CD4-positive, alpha-beta T cell treated with Interleukin-2 at 100 ng/mL for 4 hours (primary cell): ENCODE data around the gene STAP2.

Experiments
- DNase-seq: peaks from one replicate; pipeline ENCODE4 v3.0.0-alpha.2; 2020; ENCODE audit warnings: low spot score

STAP2 gene

DNA sequence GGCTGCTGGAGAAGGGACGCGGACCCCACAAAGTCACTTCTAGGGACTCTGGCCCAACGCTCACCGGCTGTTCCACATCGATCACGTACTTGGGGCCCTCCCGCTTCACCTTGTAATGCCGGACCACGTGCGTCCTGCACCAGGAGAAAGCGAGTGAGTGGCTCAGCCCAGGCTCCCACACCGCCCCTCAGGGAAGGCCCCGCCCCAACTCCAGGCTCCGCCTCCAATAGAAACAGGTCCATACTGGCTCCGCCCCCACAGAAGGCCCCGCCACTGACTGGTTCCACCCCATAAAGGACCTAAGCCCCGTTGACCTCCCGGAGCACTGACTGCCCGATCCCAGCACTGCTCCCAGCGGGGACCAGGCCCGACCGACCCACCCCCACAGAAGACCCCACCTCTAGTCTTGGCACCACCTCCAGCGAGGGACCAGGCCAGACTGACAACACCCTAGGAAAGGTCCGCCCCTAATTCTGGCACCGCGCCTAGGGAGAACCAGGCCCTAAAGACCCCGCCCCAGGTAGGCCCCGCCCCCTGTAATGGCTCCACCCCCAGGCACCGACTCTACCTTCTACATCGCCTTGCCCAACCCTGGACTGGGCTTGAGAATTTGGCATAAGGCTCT lies 11.3 kb downstream of the STAP2 start:
- DNase-seq: peak; percentile 66

DNA sequence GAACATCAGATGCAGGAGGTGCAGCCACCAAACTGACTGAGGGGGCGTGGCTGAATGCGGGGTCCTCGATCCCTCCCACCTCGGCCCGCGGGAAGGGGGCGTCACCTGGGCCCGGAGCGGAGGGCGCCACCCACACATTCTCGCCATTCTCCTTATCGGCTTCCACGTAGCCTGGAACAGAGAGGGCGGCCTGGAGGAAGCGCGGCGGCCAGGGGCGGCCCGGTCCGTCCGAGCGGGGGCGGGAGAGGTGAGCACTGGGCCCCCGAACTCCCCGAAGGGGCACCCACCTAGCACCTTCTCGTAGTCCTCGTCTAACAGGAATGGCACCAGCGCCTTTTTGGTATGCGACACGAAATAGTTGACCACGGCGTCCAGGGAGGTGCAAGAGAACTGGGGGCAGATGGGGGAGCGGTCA lies 11.8 kb downstream of the STAP2 start:
- DNase-seq: peak; percentile 10

DNA sequence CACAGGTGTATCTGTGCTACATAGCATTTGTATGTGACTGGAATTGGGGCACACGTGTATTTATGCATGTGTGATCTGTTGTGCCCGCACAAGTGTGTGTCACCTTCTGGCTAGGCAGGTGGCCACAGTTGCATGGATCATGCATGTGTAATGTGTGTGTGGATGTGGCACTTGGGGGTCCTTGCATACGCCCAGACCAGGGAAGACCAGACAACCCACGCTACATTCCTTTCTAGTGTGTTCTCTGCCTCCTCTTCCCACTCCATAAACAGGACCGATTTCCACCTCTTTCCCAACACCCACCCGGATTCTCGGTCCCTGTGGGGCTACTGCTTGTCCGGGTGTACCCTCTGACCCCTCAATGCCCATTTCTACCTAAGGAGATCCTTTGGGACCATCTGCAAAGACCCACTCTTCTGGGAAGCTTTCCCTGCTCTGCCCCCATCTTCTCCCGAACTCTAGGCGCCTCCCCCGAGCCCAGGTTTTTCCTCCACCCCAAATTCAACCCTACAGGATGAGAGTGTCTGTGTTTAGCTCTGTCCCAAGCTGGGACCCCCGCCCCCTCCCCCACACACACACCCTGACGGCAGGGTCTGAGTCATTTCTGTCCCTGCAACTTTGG lies 12.3 kb downstream of the STAP2 start:
- DNase-seq: no peak

DNA sequence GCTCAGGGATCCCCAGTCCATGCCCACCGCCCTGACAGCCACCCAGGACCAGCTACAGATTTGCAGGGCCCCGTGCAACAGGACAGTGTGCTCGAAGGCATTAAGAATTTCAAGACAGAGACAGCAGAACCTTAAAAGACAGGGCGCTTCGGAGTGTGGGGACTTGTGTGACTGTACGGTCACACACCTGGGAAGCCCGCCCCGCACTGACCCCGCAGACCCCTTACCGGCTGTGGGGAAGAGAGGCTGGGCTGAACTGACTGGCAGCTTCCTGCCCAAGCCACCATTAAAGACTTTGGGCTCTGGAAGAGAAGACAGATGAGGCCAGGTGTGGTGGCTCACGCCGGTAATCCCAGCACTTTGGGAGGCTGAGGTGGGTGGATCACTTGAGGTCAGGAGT lies 14.4 kb downstream of the STAP2 start:
- DNase-seq: no peak

DNA sequence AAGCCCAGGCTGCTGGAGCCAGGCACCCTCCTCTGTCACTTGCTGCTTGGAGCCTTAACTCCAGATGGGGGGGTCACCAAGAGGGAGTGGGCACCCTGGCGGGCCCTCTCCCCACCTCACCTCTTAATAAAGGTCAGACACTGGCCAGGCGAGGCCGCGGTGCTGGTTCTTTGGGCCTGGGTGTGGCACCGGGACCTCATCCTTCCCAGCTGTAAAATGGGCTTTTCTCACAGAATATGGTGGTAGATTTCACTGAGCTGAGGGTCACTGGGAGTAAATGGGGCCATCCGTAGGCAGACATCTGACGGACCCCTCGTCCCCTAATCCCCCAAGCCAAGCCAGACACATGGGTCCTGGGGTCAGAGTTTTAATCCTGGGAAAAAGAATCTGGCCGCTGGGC lies 14.9 kb downstream of the STAP2 start:
- no peak for DNase-seq

DNA sequence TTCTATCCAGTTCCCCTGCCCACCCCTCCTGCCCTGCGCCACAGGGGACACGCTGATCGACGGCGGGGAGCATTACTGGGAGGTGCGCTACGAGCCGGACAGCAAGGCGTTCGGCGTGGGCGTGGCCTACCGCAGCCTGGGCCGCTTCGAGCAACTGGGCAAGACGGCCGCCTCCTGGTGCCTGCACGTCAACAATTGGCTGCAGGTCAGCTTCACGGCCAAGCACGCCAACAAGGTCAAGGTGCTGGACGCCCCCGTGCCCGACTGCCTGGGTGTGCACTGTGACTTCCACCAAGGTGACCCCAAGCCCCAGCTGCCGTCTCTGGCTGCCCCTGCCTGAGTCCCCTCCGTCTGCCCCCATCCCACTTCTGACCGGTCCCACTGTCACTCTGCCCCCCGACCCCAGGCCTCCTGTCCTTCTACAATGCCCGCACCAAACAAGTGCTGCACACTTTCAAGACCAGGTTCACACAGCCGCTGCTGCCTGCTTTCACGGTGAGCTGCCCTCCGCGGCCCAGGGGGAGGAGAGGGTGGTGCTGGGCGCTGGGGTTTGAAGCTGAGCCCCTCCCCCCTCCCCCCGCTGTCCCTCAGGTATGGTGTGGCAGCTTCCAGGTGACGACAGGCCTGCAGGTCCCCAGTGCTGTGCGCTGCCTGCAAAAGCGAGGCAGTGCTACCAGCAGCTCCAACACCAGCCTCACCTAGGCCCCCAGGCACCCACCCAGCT lies 15.5 kb downstream of the STAP2 start:
- DNase-seq: no peak

DNA sequence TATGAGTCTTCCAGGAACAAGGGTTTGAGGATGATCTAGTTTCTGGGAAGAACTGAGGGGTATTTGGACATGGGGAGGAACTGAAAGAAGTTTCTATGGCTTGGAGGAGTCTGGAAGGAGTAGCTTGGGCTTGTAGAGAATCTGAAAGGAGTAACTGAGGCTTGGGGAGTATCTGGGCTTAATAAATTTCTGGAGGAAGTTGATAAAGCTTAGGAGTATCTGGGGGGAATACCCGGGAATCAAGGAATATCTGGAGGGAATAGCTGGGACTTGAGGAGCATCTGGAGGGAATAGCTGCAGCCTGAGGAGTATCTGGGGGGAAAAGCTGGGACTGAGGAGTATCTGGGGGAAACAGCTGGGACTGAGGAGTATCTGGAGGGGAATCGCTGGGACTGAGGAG lies 18.2 kb downstream of the STAP2 start:
- DNase-seq: no peak

DNA sequence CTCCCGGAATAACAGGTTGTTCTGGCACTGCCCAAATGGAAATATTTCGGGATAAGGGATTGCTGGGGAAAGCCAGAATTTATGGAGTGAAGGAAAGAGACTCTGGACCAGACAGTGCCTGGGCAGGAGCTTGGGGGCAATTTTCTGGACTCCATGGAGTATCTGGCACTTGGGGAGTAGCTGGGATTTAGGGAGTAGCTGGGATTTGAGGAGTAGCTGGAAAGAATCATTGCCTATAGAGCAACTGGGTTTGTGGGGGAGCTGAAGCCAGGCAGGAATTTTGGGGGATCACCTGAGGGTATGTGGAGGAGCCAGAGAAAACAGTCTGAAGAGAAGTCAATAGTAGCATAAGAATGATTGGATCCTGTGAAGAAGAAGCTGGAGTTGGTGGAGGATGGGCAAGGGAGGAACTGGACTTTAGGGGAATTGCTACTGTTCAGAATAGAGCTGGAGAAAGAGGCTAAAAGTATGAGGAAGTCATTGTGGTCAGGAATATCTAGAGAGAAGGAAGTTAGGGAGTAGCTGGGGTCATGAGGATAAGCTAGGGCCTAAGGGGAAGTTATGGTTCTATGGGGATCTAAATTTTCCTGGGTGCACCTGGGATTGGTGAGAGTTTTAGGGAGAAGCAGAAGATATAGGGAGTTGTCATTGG lies 19.4 kb downstream of the STAP2 start:
- DNase-seq: no peak

DNA sequence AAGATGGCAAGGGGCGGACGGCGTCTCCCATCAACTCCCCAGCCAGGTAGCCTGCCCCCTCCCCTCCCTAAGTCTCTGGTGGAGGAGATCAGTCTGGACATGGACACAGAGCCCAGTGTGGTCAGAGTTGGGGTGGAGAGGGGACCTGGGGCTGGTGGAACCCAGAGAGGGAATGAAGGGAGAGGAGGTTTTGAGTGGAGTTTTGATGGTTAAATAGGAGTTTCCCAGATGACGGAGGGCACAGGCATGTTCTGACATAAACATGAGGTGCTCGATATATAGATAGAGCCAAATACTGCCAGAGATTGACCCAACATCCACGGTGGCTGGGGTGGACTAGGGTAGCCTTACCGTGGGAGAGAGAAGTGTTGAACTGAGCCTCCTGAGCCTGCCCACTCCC lies 20.2 kb downstream of the STAP2 start:
- no peak for DNase-seq

DNA sequence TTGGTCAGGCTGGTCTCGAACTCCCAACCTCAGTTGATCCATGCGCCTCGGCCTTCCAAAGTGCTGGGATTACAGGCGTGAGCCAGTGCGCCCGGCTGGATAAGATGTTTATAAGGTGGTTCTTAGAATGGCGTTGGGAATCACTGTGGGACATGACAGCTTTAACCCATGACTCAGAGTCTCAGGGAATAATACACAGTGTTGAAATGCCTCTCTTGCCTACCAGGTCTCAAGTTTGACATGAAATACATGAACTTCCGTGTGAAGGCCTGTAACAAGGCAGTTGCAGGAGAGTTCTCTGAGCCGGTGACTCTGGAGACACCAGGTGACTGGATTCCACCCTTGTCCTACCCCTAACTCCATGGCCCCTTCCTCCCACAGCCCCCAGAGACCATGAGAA lies 21.7 kb downstream of the STAP2 start:
- DNase-seq: no peak

DNA sequence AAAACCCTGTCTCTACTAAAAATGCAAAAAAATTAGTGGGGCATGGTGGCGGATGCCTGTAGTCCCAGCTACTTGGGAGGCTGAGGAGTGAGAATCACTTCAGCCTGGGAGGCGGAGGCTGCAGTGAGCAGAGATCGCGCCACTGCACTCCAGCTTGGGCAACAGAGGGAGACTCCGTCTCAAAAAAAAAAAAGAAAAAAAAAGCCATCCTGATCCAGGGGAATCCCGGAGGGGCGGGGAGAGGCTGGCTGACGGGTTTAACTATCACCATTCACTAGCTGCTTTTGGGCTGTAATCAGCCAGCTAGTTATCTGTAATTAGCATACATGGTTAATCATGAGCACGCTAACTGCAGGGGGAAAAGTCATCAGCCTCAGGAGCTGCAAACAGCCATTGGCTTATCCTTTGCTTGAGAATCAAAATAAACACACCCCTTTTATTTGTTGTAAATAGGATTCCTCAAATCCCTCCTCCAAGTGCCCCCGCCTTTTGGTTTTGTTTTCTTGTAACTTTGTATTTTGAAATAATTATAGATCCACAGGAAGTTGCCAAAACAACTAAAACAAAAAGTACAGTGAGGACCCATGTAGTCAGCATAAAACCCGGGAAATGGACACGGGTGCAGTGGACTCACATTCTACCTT lies 24.7 kb downstream of the STAP2 start:
- no peak for DNase-seq

DNA sequence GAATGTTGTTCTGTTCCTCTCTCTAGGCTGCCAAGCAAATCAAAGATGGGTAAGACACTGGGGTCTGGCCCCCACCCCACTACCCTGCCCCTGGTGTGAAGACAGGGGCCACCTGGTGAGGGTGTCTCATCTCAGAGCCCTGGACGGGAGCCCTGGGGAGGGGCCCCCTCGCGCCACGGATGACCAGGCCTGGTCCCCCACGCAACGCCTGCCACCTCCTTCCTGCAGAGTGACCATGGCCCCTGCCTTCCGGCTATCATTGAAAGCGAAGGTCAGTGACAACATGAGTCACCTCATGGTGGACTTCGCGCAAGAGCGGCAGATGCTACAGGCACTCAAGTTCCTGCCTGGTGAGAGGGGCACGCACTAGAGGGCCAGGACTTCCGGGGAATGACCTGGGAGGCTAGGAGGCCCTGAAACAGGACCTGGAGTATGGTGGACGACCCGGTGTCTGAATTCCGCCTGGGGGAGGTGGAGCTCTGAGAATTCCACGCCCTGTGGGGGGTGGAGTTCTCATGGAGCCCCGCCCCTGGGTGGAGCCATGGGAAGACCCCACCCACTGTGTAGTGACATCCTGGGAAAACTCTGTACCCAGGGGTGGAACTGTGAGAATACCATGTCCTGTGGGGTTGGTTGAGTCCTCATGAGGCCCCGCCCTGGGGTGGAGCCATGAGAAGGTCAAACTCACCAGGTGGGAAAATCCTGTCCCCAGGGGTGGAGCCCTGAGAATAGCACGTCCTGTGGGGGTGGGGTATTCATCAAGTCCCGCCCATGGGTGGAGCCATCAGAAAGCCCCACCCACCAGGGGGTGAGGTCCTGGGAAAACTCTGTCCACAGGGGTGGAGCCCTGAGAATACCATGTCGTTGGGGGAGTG lies 28.1 kb downstream of the STAP2 start:
- no peak for DNase-seq

DNA sequence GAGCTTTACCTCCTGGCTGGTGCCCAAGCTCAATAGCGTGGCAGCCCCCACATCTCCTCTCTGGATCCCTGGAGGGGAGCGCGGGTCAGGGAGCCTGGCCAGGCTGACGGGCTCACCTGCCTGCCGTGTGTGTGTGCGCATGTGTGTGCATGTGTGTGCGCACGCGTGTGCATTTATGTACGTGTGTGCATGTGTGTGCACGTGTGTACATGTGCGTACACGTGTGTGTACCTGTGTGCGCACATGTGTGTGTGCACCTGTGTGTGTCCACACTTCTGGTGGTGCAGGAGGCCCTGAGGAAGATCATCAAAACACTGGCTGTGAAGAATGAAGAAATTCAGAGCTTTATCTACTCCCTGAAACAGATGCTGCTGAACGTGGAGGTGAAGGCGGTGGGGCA lies 33.0 kb downstream of the STAP2 start:
- DNase-seq: no peak

DNA sequence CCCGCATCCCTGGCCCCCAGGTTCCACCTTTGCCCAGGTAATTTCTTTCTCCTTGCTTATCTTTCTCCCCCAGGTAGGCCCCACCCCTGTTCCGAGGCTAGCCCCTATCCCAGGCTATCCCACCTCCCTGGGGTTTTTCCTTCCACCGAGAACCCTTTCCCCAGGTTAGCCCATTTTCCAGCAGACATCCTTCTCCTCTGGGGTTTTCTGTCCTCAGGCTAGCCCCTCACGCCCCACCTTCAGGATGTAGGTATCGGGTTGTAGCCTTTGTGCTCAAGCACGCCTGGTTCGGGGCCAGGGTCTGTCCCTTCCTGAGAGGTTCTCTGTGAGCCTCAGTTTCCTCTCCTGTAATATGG lies 33.4 kb downstream of the STAP2 start:
- DNase-seq: no peak

DNA sequence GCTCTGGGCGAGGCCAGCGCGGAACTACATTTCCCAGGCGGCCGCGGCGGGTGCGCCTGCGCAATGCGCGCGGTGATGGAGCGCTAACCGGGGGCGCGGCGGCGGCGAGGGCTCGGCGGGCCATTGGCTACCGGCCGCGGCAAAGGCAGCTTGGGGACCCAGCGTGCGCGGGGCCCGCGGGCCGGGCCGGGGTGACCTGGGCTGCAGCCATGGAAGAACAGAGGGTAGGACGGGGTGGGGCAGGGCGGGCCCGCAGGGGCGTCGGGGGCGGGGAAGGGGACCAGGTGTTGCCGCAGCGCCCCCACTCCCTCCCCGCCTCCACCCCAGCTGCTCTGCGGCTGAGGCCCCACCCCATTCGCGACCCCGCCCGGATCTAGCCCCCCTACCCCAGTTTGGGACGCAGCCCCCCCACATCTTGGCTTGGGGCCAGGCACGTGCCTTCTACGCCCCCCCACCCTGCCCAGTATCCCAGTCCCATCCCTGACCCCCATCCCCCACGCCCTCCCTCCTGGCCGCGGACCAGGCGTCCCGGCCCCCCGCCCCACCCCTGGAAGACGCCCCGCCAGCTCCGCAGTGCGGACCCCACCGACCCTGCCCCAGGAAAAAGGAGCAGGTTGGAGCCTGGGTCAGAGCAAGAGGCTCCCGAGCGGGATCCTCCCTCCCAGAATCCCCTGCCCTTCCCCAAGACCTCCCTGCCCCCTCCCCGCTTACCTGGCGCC lies 33.9 kb downstream of the STAP2 start, which contains the start of gene FSD1:
FSD1 (plus strand) TSS at position 61 of the 719 bp plus-strand sequence; CDS start at position 210, 149 bp downstream.
- peak; percentile 51 for DNase-seq

DNA sequence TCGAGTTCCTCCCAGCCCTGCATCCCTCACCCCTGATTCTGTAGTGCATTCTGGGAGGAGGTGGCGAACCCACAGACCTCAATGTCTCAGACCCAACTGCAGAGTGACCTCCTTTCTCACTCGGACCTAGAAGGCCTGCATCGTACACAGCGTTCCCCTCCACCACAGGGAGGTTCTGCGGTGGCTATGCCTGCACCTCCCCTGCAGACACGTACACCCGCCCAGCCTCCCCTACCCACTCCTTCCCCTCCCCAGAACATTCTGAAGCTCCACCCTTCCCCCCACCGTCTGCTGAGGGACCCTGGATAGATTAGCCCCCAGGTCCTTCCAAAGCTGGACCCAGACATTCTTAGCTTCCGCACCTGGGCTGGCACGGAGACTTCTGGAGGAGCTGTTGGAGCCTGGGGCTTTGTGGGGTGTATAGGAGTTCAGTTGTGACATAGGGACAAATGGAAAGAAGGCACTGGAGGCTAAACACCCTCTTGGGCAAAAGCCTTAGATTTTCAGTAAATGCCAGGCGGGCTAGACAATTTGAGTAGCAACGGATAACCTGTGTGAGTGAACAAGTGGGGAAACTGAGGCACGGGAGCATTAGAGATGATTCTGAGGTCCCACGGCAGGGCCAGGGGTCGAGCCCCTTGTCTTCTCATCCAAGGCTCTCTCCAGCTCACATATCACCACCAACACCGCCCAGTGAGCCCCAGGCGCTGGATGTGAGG lies 34.6 kb downstream of the STAP2 start:
- DNase-seq: no peak

DNA sequence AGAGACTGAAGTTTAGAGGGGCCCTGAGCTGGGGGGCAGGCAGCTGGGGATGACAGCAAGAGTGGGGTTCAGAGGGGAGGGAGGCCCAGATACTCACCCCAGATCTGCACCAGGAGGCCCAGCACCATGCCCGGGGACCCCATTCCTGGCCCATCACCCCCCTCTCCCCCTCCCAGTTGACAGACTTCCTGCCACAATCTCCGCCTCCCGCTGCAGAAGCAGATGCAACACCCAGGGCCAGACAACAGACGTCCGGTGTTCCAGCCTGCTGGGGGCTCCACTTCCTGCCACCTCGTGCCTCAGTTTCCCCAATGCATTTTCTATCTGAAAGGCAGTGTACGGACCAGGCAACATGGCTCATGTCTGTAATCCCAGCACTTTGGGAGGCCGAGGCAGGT lies 36.4 kb downstream of the STAP2 start, which contains the start of gene TMIGD2:
TMIGD2 (minus strand) TSS at position 147 of the 398 bp plus-strand sequence; CDS start at position 143, 4 bp downstream.
- DNase-seq: no peak

DNA sequence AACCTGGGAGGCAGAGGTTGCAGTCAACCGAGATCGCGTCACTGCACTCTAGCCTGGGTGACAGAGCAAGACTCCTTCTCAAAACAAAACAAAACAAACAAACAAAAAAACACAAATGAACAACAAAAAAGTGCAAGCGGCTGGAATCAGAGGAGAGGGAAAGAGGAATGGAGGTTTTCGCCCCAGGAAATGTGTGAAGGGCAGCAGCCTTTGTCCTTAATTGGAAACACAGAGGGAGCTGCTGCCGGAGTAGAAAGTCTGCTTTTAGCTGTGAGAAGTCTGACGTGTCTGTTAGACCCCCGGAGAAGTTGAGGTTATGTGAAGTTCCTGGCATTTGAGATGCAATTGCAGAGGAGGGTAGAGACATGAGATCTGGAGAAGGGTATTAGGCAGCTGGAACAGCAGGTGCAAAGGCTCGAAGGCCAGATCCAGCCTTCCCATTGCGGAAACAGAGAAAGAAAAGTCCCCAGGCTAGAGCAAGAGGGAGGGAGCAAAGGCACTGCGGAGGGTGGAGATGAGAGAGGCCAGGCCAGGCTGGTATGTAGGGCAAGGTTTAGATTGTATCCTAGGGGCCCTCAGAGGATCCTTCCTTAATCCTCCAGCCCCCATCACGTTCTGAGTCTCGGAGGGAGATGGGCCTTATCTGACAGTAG lies 36.9 kb downstream of the STAP2 start:
- no peak for DNase-seq

DNA sequence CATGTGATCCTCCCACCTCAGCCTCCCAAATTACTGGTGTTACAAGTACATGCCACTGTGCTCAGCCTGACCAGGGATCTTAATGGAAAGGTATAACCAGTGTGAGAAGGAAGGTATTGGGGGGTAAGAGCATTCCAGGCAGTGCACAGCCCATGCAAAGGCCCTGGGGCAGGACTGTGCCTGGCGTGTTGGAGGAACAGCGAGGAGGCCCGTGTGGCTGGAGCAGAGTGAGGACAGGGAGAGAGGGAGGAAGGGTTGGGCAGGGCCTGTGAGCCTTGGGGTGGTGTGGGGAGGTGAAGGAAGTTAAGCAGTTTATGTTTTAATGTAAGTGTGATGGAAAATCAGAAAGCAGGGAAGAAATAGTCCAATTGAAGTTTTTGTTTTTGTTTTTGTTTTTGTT lies 38.0 kb downstream of the STAP2 start:
- no peak for DNase-seq
